ENCODE data around the gene FCN2. TPM values are rescaled to one million over a fixed set of nuclear protein-coding genes. Genes with fewer than 3 reads are reported as not detected.

FCN2 gene
- total RNA-seq, 1 donor from 2014 or later, result not detected

- Histone ChIP-seq H3K27ac (no peak overlapping the region), H3K27me3 (no peaks in the 10 kb centered on the region), H3K36me3 (no peaks in the 10 kb centered on the region), H3K4me1 (no peaks in the 10 kb centered on the region), H3K9me3 (peaks cover 0 to 4% of the 10 kb centered on the region in 2 donors), H3K4me3 (no peak overlapping the region)
- TF ChIP-seq CTCF (IDR thresholded peaks at IDR 0.05), result no peak
- peak in 1 of 2 donors; percentile 31 for DNase-seq (ENCODE audit: low spot score in 2 of 2)
- intact Hi-C loops (cut with DNase I), result no loop called here
These were observed 44.5 kb downstream of the FCN2 start for GRCh38 chr9:134925011-134925511.

GRCh38 chr9:134928436-134929192 lies 48.0 kb downstream of the FCN2 start:
- H3K4me1 ChIP-seq, result no peaks in the 10 kb centered on the region
- H3K9me3 ChIP-seq, result no peaks in the 10 kb centered on the region
- no peaks in the 10 kb centered on the region for H3K36me3 ChIP-seq
- TF ChIP-seq CTCF (IDR thresholded peaks at IDR 0.05), result no peak
- no peak overlapping the region for H3K27ac ChIP-seq
- no peak for DNase-seq (ENCODE audit: low spot score in 2 of 2)
- no peak overlapping the region for H3K4me3 ChIP-seq
- intact Hi-C loops (cut with DNase I), result no loop called here
- no peaks in the 10 kb centered on the region for H3K27me3 ChIP-seq

- H3K36me3 ChIP-seq, result no peaks in the 10 kb centered on the region
- H3K27me3 ChIP-seq, result no peaks in the 10 kb centered on the region
- DNase-seq (ENCODE audit: low spot score in 2 of 2), result peak in 1 of 2 donors; percentile 72
- H3K4me1 ChIP-seq, result no peaks in the 10 kb centered on the region
- intact Hi-C loops (cut with DNase I), result no loop called here
- no peaks in the 10 kb centered on the region for H3K9me3 ChIP-seq
- H3K27ac ChIP-seq, result no peak overlapping the region
- no peak for TF ChIP-seq CTCF (IDR thresholded peaks at IDR 0.05)
- H3K4me3 ChIP-seq, result no peak overlapping the region
These were observed 48.9 kb downstream of the FCN2 start for GRCh38 chr9:134929193-134930158.

- intact Hi-C loops (cut with DNase I), result no loop called here
- no peak overlapping the region for H3K4me3 ChIP-seq
- no peaks in the 10 kb centered on the region for H3K9me3 ChIP-seq
- no peak for TF ChIP-seq CTCF (IDR thresholded peaks at IDR 0.05)
- no peak for DNase-seq (ENCODE audit: low spot score in 2 of 2)
- H3K36me3 ChIP-seq, result no peaks in the 10 kb centered on the region
- H3K4me1 ChIP-seq, result no peaks in the 10 kb centered on the region
- no peaks in the 10 kb centered on the region for H3K27me3 ChIP-seq
- H3K27ac ChIP-seq, result no peak overlapping the region
These were observed 49.8 kb downstream of the FCN2 start for GRCh38 chr9:134930398-134930797.

GRCh38 chr9:134932171-134932570 lies 51.6 kb downstream of the FCN2 start:
- Histone ChIP-seq H3K4me3 (no peak overlapping the region), H3K27me3 (no peaks in the 10 kb centered on the region), H3K27ac (no peak overlapping the region), H3K9me3 (no peaks in the 10 kb centered on the region), H3K36me3 (no peaks in the 10 kb centered on the region), H3K4me1 (no peaks in the 10 kb centered on the region)
- no peak for DNase-seq (ENCODE audit: low spot score in 2 of 2)
- intact Hi-C loops (cut with DNase I), result no loop called here
- TF ChIP-seq CTCF (IDR thresholded peaks at IDR 0.05), result no peak
